HG03439 (cell line): Measurements from ENCODE around the gene RFX8.
"Not testable (repeated sequence)": the region's sequence is repeated elsewhere in the genome, so short reads cannot be mapped to it uniquely, and the experiment has no call there.

Source experiments
- ATAC-seq: cut with Tn5 transposase; IDR thresholded peaks from one replicate; pipeline ENCODE4 v1.9.1; 2021; ENCODE audit warnings: mild to moderate bottlenecking, moderate library complexity; ENCODE audit not compliant: unreplicated experiment

The RFX8 gene

GRCh38 chr2:101486994-101487393 is 12.1 kb upstream of the RFX8 start:
- no peak for ATAC-seq

- no peak for ATAC-seq
Observed at GRCh38 chr2:101486258-101486701, 11.4 kb upstream of the RFX8 start.

GRCh38 chr2:101485856-101486255 is 10.9 kb upstream of the RFX8 start:
- ATAC-seq, result no peak

- ATAC-seq, result no peak
Observed at GRCh38 chr2:101480764-101481163, 5.9 kb upstream of the RFX8 start.

GRCh38 chr2:101479810-101480209 is 4.9 kb upstream of the RFX8 start:
- ATAC-seq, result no peak

GRCh38 chr2:101479328-101479727 is 4.4 kb upstream of the RFX8 start:
- no peak for ATAC-seq

- ATAC-seq, result no peak
Observed at GRCh38 chr2:101478181-101479001, 3.5 kb upstream of the RFX8 start.

- ATAC-seq, result no peak
Observed at GRCh38 chr2:101477556-101477955, 2.6 kb upstream of the RFX8 start.

- no peak for ATAC-seq
Observed at GRCh38 chr2:101476605-101477208, 1.8 kb upstream of the RFX8 start.

GRCh38 chr2:101473911-101474701 is 806 bp downstream of the RFX8 start:
- ATAC-seq, result no peak

GRCh38 chr2:101473591-101473910 is 1.4 kb downstream of the RFX8 start:
- no peak for ATAC-seq

- no peak for ATAC-seq
Observed at GRCh38 chr2:101469863-101470262, 5.0 kb downstream of the RFX8 start.

GRCh38 chr2:101467306-101467705 is 7.6 kb downstream of the RFX8 start:
- ATAC-seq, result no peak

- ATAC-seq, result no peak
Observed at GRCh38 chr2:101466426-101466825, 8.5 kb downstream of the RFX8 start.

- ATAC-seq, result no peak
Observed at GRCh38 chr2:101464841-101465240, 10.1 kb downstream of the RFX8 start.

GRCh38 chr2:101463911-101464641 is 10.8 kb downstream of the RFX8 start:
- ATAC-seq, result no peak

GRCh38 chr2:101463421-101463820 is 11.5 kb downstream of the RFX8 start:
- no peak for ATAC-seq

- no peak for ATAC-seq
Observed at GRCh38 chr2:101461381-101461780, 13.5 kb downstream of the RFX8 start.

GRCh38 chr2:101454408-101454807 is 20.5 kb downstream of the RFX8 start:
- ATAC-seq, result not testable (repeated sequence)

GRCh38 chr2:101450965-101451364 is 23.9 kb downstream of the RFX8 start:
- ATAC-seq, result no peak

GRCh38 chr2:101446869-101447268 is 28.0 kb downstream of the RFX8 start:
- no peak for ATAC-seq
